Calu3 (cell line): ENCODE results near the gene RXRB. TPM values are rescaled to one million over a fixed set of nuclear protein-coding genes. Genes with fewer than 3 reads are reported as not detected.

Experiments
- BruUV-seq: library from RNA; stranded (reverse); fragments of 400-500 nt; replicated peaks from 2 replicates; lab custom pipeline; 2021; lab: Mats Ljungman, UMichigan
- CTCF ChIA-PET: fragments of 300-600 bp; sonication (Branson Sonifier 250); formaldehyde crosslinking; loops from one replicate; lab custom pipeline; 2022; ENCODE audit warnings: antibody characterized with exemption; lab: Charles Lee
- DNase-seq: peaks from one replicate; pipeline ENCODE4 v3.0.0; 2022
- H3K27ac Mint-ChIP-seq: one replicate; pipeline ENCODE4 v1.8.0; 2022; ENCODE audit warnings: mixed read lengths; ENCODE audit not compliant: unreplicated experiment
- H3K27me3 Mint-ChIP-seq: one replicate; pipeline ENCODE4 v1.8.0; 2022; ENCODE audit warnings: mixed read lengths; ENCODE audit not compliant: unreplicated experiment
- H3K36me3 Mint-ChIP-seq: one replicate; pipeline ENCODE4 v1.8.0; 2022; ENCODE audit warnings: mild to moderate bottlenecking, moderate library complexity, mixed read lengths; ENCODE audit not compliant: insufficient read depth, unreplicated experiment
- H3K4me1 Mint-ChIP-seq: one replicate; pipeline ENCODE4 v1.8.0; 2022; ENCODE audit warnings: mild to moderate bottlenecking, low read depth, mixed read lengths; ENCODE audit not compliant: unreplicated experiment
- H3K4me3 Mint-ChIP-seq: one replicate; pipeline ENCODE4 v1.8.0; 2022; ENCODE audit warnings: mild to moderate bottlenecking, low read depth, moderate library complexity, mixed read lengths; ENCODE audit not compliant: unreplicated experiment
- H3K9me3 Mint-ChIP-seq: one replicate; pipeline ENCODE4 v1.8.0; 2022; ENCODE audit warnings: low read depth, mixed read lengths; ENCODE audit not compliant: unreplicated experiment
- intact Hi-C: fragments of 100-400 bp; cut with micrococcal nuclease; formaldehyde crosslinking; loops from one replicate; pipeline ENCODE4 v1.10.0; 2022; ENCODE audit not compliant: unreplicated experiment
- total RNA-seq: library from RNA; stranded (reverse); gene quantifications from 2 replicates; pipeline ENCODE4 v1.2.3, GENCODE V29; 2022
- TF ChIP-seq, protein P1 (sequence below): fragments of 200-600 bp; IDR thresholded peaks from one replicate; pipeline ENCODE4 v1.8.0; 2022; ENCODE audit warnings: antibody characterized with exemption; ENCODE audit not compliant: unreplicated experiment

The RXRB gene
- total RNA-seq, 1 experiment from 2014 or later, result 78.3 TPM

DNA sequence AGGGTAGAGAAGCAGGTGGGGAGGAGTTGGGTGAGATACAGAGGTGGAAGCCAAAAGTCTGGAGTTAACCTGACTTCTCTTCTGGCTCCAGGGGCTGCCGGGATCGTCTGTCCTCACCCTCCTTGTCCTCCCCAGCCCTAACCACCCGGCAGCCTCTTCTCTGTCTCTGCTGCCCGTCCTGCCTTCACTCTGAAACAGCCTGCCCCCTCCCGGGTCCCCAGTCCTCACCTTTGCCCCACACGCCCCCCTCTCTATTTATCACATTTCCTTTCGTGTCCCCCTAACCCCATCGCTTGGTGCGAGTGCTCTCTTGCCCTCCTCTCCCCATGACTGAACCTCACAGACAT lies 13.5 kb upstream of the RXRB start:
- no peaks in the 10 kb centered on the region for H3K9me3 Mint-ChIP-seq
- no TSS peak for BruUV-seq
- H3K27ac Mint-ChIP-seq, result peak overlapping the region; percentile 52
- TF ChIP-seq, protein P1, sequence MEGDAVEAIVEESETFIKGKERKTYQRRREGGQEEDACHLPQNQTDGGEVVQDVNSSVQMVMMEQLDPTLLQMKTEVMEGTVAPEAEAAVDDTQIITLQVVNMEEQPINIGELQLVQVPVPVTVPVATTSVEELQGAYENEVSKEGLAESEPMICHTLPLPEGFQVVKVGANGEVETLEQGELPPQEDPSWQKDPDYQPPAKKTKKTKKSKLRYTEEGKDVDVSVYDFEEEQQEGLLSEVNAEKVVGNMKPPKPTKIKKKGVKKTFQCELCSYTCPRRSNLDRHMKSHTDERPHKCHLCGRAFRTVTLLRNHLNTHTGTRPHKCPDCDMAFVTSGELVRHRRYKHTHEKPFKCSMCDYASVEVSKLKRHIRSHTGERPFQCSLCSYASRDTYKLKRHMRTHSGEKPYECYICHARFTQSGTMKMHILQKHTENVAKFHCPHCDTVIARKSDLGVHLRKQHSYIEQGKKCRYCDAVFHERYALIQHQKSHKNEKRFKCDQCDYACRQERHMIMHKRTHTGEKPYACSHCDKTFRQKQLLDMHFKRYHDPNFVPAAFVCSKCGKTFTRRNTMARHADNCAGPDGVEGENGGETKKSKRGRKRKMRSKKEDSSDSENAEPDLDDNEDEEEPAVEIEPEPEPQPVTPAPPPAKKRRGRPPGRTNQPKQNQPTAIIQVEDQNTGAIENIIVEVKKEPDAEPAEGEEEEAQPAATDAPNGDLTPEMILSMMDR, result no peak
- H3K4me1 Mint-ChIP-seq, result peaks cover 26% of the 10 kb centered on the region
- DNase-seq, result no peak
- H3K36me3 Mint-ChIP-seq, result peaks cover 36% of the 10 kb centered on the region
- H3K27me3 Mint-ChIP-seq, result peaks cover 74% of the 10 kb centered on the region
- intact Hi-C loops, result no loop called here
- CTCF ChIA-PET, result interaction anchor here (0.6 kb wide), 1 partner anchor 1394 kb away, joined by 3 read pairs; no protein-coding TSS in a partner anchor
- H3K4me3 Mint-ChIP-seq, result peak overlapping the region; percentile 72

DNA sequence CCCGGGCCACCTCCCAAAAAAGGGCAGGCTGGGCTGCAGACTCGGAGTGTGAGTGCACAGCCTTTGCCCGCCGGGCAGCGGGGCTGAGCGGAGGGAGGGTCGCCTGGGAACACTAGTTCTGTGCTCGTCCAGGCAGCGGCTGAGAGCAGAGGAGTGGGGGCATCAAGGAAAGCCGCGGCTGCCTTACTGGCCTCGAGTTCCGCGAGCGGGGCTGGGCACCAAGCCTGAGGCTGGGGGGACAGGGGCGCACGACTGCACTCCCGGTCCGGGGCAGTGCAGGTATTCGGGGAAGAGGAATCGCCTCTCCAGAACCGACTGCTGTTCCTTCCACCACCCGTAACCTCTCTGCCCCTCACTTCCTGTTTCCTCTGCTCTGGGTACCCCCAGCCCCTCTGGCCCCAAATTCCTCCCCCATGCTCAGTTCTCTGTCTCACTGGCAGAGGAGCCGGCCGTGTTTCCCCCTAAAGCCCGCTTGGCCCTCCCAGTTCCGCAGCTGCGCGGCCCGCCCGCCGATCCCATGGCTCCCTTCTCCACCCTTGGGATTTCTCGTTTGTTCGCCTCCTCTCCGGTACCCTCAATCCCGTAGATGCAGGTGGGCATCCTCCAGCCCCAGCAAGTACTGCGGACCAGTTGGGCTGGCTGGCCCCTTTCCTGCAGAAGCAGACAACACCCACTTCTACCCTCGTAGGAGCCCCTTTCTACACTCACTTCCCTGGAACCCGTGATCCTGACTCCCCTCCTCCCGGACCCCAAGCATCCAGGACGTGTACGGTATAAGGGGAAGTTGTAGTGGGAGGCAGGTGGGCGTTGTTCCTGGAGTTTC lies 12.9 kb upstream of the RXRB start:
- intact Hi-C loops, result no loop called here
- H3K4me1 Mint-ChIP-seq, result peaks cover 31% of the 10 kb centered on the region
- H3K27ac Mint-ChIP-seq, result peak overlapping the region; percentile 52
- TF ChIP-seq, protein P1, result no peak
- H3K27me3 Mint-ChIP-seq, result peaks cover 68% of the 10 kb centered on the region
- no peaks in the 10 kb centered on the region for H3K9me3 Mint-ChIP-seq
- BruUV-seq, result no TSS peak
- CTCF ChIA-PET, result interaction anchor here (0.6 to 1.2 kb wide), 2 partner anchors 16 to 1394 kb away, joined by 3 read pairs; no protein-coding TSS in a partner anchor
- H3K36me3 Mint-ChIP-seq, result peaks cover 42% of the 10 kb centered on the region
- H3K4me3 Mint-ChIP-seq, result peak overlapping the region; percentile 72
- peak; percentile 26 for DNase-seq

DNA sequence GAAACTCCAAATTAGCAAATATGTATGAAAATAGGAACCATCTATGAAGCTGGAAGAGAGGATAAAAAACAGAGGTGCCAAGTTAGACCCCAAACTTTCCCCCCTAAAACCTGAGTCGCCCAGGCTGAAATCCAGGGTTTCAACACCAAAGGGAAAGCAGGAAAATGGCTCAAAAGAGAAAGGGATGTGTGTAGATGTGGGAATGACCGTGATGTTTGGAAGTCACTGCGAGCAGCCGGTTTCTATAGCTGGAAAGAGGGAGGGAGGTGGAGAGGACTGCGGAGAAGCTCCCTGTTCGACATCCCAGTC lies 12.3 kb upstream of the RXRB start:
- Mint-ChIP-seq H3K27ac (peak overlapping the region; percentile 52), H3K9me3 (no peaks in the 10 kb centered on the region), H3K4me1 (peaks cover 31% of the 10 kb centered on the region), H3K36me3 (peaks cover 47% of the 10 kb centered on the region), H3K27me3 (peaks cover 62% of the 10 kb centered on the region), H3K4me3 (peak overlapping the region; percentile 72)
- TF ChIP-seq, protein P1, result no peak
- CTCF ChIA-PET, result interaction anchor here (1.2 kb wide), 1 partner anchor 15 kb away, joined by 3 read pairs; no protein-coding TSS in a partner anchor
- no TSS peak for BruUV-seq
- intact Hi-C loops, result no loop called here
- no peak for DNase-seq

DNA sequence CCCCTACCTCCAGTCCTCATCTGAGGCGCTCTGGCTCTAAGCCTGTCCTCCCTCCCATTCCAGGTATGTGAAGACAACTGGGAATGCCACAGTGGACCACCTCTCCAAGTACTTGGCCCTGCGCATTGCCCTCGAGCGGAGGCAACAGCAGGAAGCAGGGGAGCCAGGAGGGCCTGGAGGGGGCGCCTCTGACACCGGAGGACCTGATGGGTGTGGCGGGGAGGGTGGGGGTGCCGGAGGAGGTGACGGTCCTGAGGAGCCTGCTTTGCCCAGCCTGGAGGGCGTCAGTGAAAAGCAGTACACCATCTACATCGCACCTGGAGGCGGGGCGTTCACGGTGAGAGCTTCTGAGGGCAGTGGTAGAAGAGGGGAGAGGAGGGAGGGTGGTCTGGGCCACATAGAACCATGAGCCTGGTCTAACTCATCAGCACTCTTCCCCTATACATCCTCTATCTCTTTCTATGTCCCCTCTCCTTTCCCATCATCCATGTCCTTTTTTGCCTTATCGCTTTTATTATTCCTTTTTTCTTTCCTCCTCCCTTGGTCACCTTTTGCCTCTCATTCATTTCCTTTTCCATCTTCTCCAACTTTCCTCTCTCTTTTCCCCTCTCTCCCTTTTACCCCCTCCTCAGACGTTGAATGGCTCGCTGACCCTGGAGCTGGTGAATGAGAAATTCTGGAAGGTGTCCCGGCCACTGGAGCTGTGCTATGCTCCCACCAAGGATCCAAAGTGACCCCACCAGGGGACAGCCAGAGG lies 11.4 kb upstream of the RXRB start:
- DNase-seq, result no peak
- peaks cover 31% of the 10 kb centered on the region for H3K4me1 Mint-ChIP-seq
- intact Hi-C loops, result no loop called here
- no TSS peak for BruUV-seq
- peaks cover 53% of the 10 kb centered on the region for H3K36me3 Mint-ChIP-seq
- no peaks in the 10 kb centered on the region for H3K9me3 Mint-ChIP-seq
- peaks cover 52% of the 10 kb centered on the region for H3K27me3 Mint-ChIP-seq
- CTCF ChIA-PET, result interaction anchor here (1.2 kb wide), 1 partner anchor 14 kb away, joined by 3 read pairs; no protein-coding TSS in a partner anchor
- H3K4me3 Mint-ChIP-seq, result no peak overlapping the region
- H3K27ac Mint-ChIP-seq, result no peak overlapping the region
- TF ChIP-seq, protein P1, result no peak
